H1 (cell line): ENCODE measurements around the gene MCCC1. TPM values are rescaled to one million over a fixed set of nuclear protein-coding genes. Genes with fewer than 3 reads are reported as not detected.

Experiments
- CTCF ChIA-PET: fragments of 300-600 bp; sonication (Branson Sonifier 250); formaldehyde crosslinking; loops from one replicate; lab custom pipeline; 2021; ENCODE audit not compliant: partially characterized antibody; lab: Charles Lee
- POLR2A ChIA-PET: fragments of 300-600 bp; sonication (Branson Sonifier 250); formaldehyde crosslinking; loops from one replicate; lab custom pipeline; 2021; ENCODE audit warnings: inconsistent platforms; ENCODE audit not compliant: partially characterized antibody; lab: Charles Lee
- DNase-seq, 2 experiments: peaks; one replicate each; pipeline versions ENCODE4 v3.0.0 to v3.0.0-alpha.2; 2010 to 2022; ENCODE audit warnings: low spot score in 2 of 2, low read depth in 1 of 2, mixed read lengths in 1 of 2
- FAIRE-seq: peaks from 2 replicates; lab custom pipeline; 2011; peaks lifted over from hg19 to GRCh38; lab: Jason Lieb, UNC
- H2AFZ ChIP-seq: 2 replicates; pipeline ENCODE4 v1.8.1; 2012; ENCODE audit warnings: low read length, inconsistent platforms
- H2AK5ac ChIP-seq: 2 replicates; pipeline ENCODE4 v1.6.1; 2013; ENCODE audit warnings: low read depth, low read length
- H2BK120ac ChIP-seq: replicated peaks from 2 replicates; pipeline ENCODE3; 2013; ENCODE audit warnings: low read depth, low read length, inconsistent platforms
- H2BK12ac ChIP-seq: 2 replicates; pipeline ENCODE4 v1.6.1; 2013; ENCODE audit warnings: low read depth, low read length
- H2BK15ac ChIP-seq: 2 replicates; pipeline ENCODE4 v1.6.1; 2013; ENCODE audit warnings: low read length
- H2BK20ac ChIP-seq: 2 replicates; pipeline ENCODE4 v1.6.1; 2013; ENCODE audit warnings: low read length
- H2BK5ac ChIP-seq: 2 replicates; pipeline ENCODE4 v1.6.1; 2013; ENCODE audit warnings: low read depth, low read length
- H3K14ac ChIP-seq: 2 replicates; pipeline ENCODE4 v1.6.1; 2013; ENCODE audit warnings: inconsistent platforms; ENCODE audit not compliant: insufficient read length
- H3K18ac ChIP-seq: 2 replicates; pipeline ENCODE4 v1.6.1; 2013; ENCODE audit warnings: low read length; ENCODE audit errors: extremely low read depth
- H3K23ac ChIP-seq: 2 replicates; pipeline ENCODE4 v1.6.1; 2013; ENCODE audit warnings: inconsistent platforms; ENCODE audit not compliant: insufficient read length
- H3K23me2 ChIP-seq: 2 replicates; pipeline ENCODE4 v1.6.1; 2013; ENCODE audit warnings: low read depth, low read length
- H3K27ac ChIP-seq: 2 replicates; pipeline ENCODE4 v1.6.1; 2011; ENCODE audit warnings: low read depth, low read length, inconsistent platforms
- H3K27me3 ChIP-seq, 4 experiments: replicated peaks in 1 of 4; 1 replicate in 1 of 4; 2 replicates in 3 of 4; pipeline versions ENCODE4 v1.6.1 to v1.8.1; 2011 to 2013; ENCODE audit warnings: low read length in 3 of 4, mild to moderate bottlenecking in 3 of 4, inconsistent platforms in 2 of 4, mixed read lengths in 2 of 4, moderate library complexity in 1 of 4; ENCODE audit not compliant: control insufficient read depth in 3 of 4, insufficient read depth in 3 of 4; ENCODE audit errors: extremely low read depth in 1 of 4
- H3K36me3 ChIP-seq, 4 experiments: 2 replicates each; pipeline versions ENCODE4 v1.6.1 to v1.8.1; 2011 to 2013; ENCODE audit warnings: mild to moderate bottlenecking in 4 of 4, low read length in 3 of 4, moderate library complexity in 2 of 4, control low read depth in 1 of 4, inconsistent platforms in 1 of 4; ENCODE audit not compliant: insufficient read depth in 4 of 4, control insufficient read depth in 2 of 4
- H3K4ac ChIP-seq: replicated peaks from 2 replicates; pipeline ENCODE3; 2013; ENCODE audit warnings: low read length, low read depth, mixed read lengths, inconsistent platforms; ENCODE audit not compliant: insufficient read length
- H3K4me1 ChIP-seq, 4 experiments: replicated peaks in 1 of 4; 1 replicate in 1 of 4; 2 replicates in 3 of 4; pipeline versions ENCODE4 v1.6.1 to v1.8.1; 2011 to 2013; ENCODE audit warnings: low read length in 3 of 4, inconsistent platforms in 2 of 4, mixed read lengths in 1 of 4; ENCODE audit not compliant: insufficient read depth in 4 of 4, control insufficient read depth in 3 of 4
- H3K4me2 ChIP-seq, 2 experiments: 2 replicates each; pipeline versions ENCODE4 v1.6.1 to v1.8.1; 2011 to 2013; ENCODE audit warnings: low read depth in 2 of 2, low read length in 2 of 2, control low read depth in 1 of 2, inconsistent platforms in 1 of 2, mild to moderate bottlenecking in 1 of 2; ENCODE audit not compliant: insufficient read depth in 1 of 2
- H3K4me3 ChIP-seq, 4 experiments: fragments of 200-600, 300-600 bp in 1 of 4; sonication (generic), shearing (Covaris generic), sonication (Bioruptor Twin) in 1 of 4; 2 replicates each; pipeline versions ENCODE4 v1.5.1 to v1.8.1; 2011 to 2016; ENCODE audit warnings: low read length in 4 of 4, low read depth in 3 of 4, control low read depth in 2 of 4, inconsistent platforms in 2 of 4, mild to moderate bottlenecking in 2 of 4, mixed read lengths in 1 of 4, moderate library complexity in 1 of 4; ENCODE audit not compliant: insufficient read depth in 2 of 4; ENCODE audit errors: extremely low read depth in 1 of 4
- H3K56ac ChIP-seq: replicated peaks from 2 replicates; pipeline ENCODE3; 2013; ENCODE audit warnings: low read depth, mild to moderate bottlenecking, mixed read lengths, low read length, inconsistent platforms; ENCODE audit not compliant: insufficient read length
- H3K79me1 ChIP-seq: 2 replicates; pipeline ENCODE4 v1.6.1; 2013; ENCODE audit warnings: low read depth, low read length, control low read depth
- H3K79me2 ChIP-seq, 2 experiments: 2 replicates each; pipeline versions ENCODE4 v1.6.1 to v1.8.1; 2012 to 2013; ENCODE audit warnings: low read length in 2 of 2, mild to moderate bottlenecking in 2 of 2, inconsistent platforms in 1 of 2; ENCODE audit not compliant: insufficient read depth in 2 of 2, control insufficient read depth in 1 of 2
- H3K9ac ChIP-seq, 4 experiments: replicated peaks in 1 of 4; 1 replicate in 1 of 4; 2 replicates in 3 of 4; pipeline versions ENCODE4 v1.6.1 to v1.8.1; 2011 to 2013; ENCODE audit warnings: low read depth in 3 of 4, low read length in 3 of 4, control low read depth in 2 of 4, mild to moderate bottlenecking in 2 of 4, moderate library complexity in 2 of 4, inconsistent platforms in 1 of 4; ENCODE audit errors: extremely low read depth in 1 of 4
- H3K9me3 ChIP-seq, 2 experiments: 2 replicates each; pipeline versions ENCODE4 v1.6.1 to v1.8.1; 2012 to 2013; ENCODE audit warnings: mild to moderate bottlenecking in 2 of 2, moderate library complexity in 2 of 2, control low read depth in 1 of 2, inconsistent platforms in 1 of 2, low read depth in 1 of 2, low read length in 1 of 2, mixed read lengths in 1 of 2; ENCODE audit not compliant: insufficient read depth in 2 of 2
- H4K20me1 ChIP-seq, 2 experiments: replicated peaks in 1 of 2; 2 replicates each; pipeline versions ENCODE3 to v1.8.1; 2011 to 2013; ENCODE audit warnings: inconsistent platforms in 2 of 2, low read length in 2 of 2, mild to moderate bottlenecking in 1 of 2; ENCODE audit not compliant: insufficient read depth in 2 of 2, control insufficient read depth in 1 of 2
- H4K5ac ChIP-seq: 2 replicates; pipeline ENCODE4 v1.6.1; 2013; ENCODE audit warnings: low read length, low read depth, mixed read lengths, inconsistent platforms; ENCODE audit not compliant: insufficient read length
- H4K8ac ChIP-seq: 2 replicates; pipeline ENCODE4 v1.8.0; 2013; ENCODE audit warnings: mild to moderate bottlenecking, moderate library complexity, low read length, inconsistent platforms; ENCODE audit not compliant: insufficient read depth; ENCODE audit errors: extremely low read depth
- H4K91ac ChIP-seq: replicated peaks from 2 replicates; pipeline ENCODE3; 2013; ENCODE audit warnings: low read length, mixed read lengths, inconsistent platforms; ENCODE audit not compliant: insufficient read length
- CBX5 ChIP-seq: fragments of 300-800, 300-1000 bp; sonication (generic); IDR thresholded peaks from 2 replicates; pipeline ENCODE4 v1.7.1; 2016; ENCODE audit warnings: antibody characterized with exemption, low read length, low read depth
- CREB1 ChIP-seq: IDR thresholded peaks from 2 replicates; pipeline ENCODE4 v1.6.1; 2012; ENCODE audit warnings: inconsistent platforms
- GABPA ChIP-seq: IDR thresholded peaks from 2 replicates; pipeline ENCODE4 v1.6.1; 2011; ENCODE audit warnings: mild to moderate bottlenecking, low read length, moderate library complexity, borderline replicate concordance; ENCODE audit not compliant: insufficient read depth
- PHF8 ChIP-seq: fragments of 200-600 bp; sonication (generic); conservative IDR thresholded peaks from 2 replicates; pipeline ENCODE4 v1.7.1; 2012; ENCODE audit warnings: low read depth, mild to moderate bottlenecking, inconsistent platforms, low read length, moderate library complexity
- POU5F1 ChIP-seq: IDR thresholded peaks from 2 replicates; pipeline ENCODE4 v1.6.1; 2011; ENCODE audit warnings: low read depth, mild to moderate bottlenecking, low read length, moderate library complexity
- RXRA ChIP-seq: IDR thresholded peaks from 2 replicates; pipeline ENCODE4 v1.6.1; 2011; ENCODE audit warnings: low read depth, mild to moderate bottlenecking, low read length, moderate library complexity; ENCODE audit not compliant: insufficient read depth
- SAP30 ChIP-seq: fragments of 300-600 bp; sonication (generic); IDR thresholded peaks from 2 replicates; pipeline ENCODE4 v1.7.1; 2012; ENCODE audit warnings: low read length, moderate library complexity, mild to moderate bottlenecking, inconsistent platforms; ENCODE audit not compliant: insufficient read depth, insufficient replicate concordance
- SRF ChIP-seq: IDR thresholded peaks from 2 replicates; pipeline ENCODE4 v1.6.1; 2011; ENCODE audit warnings: mild to moderate bottlenecking, low read depth, low read length, moderate library complexity
- TEAD4 ChIP-seq: IDR thresholded peaks from 2 replicates; pipeline ENCODE4 v1.6.1; 2012; ENCODE audit warnings: low read depth, low read length, inconsistent platforms, mixed read lengths
- polyA plus RNA-seq, 7 experiments: library from polyadenylated mRNA; depleted of rRNA in 3 of 7; stranded (reverse) in 5 of 7; unstranded in 2 of 7; fragments of >200 nt in 5 of 7; fragments of 200-250 nt in 2 of 7; gene quantifications; 1 replicate in 5 of 7; 2 replicates in 1 of 7; 4 replicates in 1 of 7; pipeline versions ENCODE4 v1.2.1 to v1.2.3, GENCODE V29; 2011 to 2013; ENCODE audit warnings: missing spikeins in 2 of 7, mixed read lengths in 2 of 7
- total RNA-seq: library from RNA; stranded (reverse); fragmentation: NEBNext Ultra II Directional; extraction: Animal tissue kit (Norgen Biotek cat#: 25700); gene quantifications from 2 replicates; pipeline ENCODE4 v1.2.1, GENCODE V29; 2021
- TF ChIP-seq, protein P1 (sequence below), 3 experiments: IDR thresholded peaks; 1 replicate in 2 of 3; 2 replicates in 1 of 3; pipeline versions ENCODE4 v1.5.1 to v1.6.1; 2011; ENCODE audit warnings: low read length in 3 of 3, mild to moderate bottlenecking in 3 of 3, inconsistent platforms in 2 of 3, low read depth in 1 of 3, moderate library complexity in 1 of 3; ENCODE audit not compliant: insufficient read depth in 1 of 3; ENCODE audit errors: control extremely low read depth in 1 of 3
- TF ChIP-seq, protein P2 (sequence below): IDR thresholded peaks from 2 replicates; pipeline ENCODE4 v1.6.1; 2011; ENCODE audit warnings: low read depth, mild to moderate bottlenecking, low read length; ENCODE audit not compliant: insufficient read depth

Gene MCCC1
- total and polyA plus RNA-seq, 2 of the 8 experiments (the other 6 are each of a cell fraction or from before 2014, with no cell fraction given), result 10.8 to 21.5 TPM

DNA sequence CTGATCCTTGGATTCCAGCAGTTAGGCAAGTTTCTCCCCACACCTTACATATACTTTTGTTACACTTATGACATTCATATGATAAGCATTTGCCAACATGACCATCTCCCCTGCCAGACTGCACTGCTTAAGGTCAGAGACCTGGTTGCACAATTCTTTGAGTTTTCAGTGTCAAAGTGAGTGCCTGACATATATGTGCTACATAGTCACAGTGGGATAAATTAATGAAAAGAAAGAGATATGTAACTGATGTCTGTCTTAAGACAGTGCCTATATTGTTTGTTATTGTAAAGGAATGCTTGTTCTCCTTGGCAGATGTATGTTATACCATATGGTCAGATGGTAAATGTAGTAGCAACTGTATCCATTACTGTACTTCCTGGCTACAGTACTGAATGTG lies 115.4 kb downstream of the MCCC1 start:
- no peak overlapping the region for H2AK5ac ChIP-seq
- H2BK5ac ChIP-seq, result no peak overlapping the region
- ChIA-PET CTCF (interaction anchor here (0.6 kb wide), 1 partner anchor 195 kb away, joined by 4 read pairs; no protein-coding TSS in a partner anchor), POLR2A (no interaction called here)
- TF ChIP-seq, protein P1, sequence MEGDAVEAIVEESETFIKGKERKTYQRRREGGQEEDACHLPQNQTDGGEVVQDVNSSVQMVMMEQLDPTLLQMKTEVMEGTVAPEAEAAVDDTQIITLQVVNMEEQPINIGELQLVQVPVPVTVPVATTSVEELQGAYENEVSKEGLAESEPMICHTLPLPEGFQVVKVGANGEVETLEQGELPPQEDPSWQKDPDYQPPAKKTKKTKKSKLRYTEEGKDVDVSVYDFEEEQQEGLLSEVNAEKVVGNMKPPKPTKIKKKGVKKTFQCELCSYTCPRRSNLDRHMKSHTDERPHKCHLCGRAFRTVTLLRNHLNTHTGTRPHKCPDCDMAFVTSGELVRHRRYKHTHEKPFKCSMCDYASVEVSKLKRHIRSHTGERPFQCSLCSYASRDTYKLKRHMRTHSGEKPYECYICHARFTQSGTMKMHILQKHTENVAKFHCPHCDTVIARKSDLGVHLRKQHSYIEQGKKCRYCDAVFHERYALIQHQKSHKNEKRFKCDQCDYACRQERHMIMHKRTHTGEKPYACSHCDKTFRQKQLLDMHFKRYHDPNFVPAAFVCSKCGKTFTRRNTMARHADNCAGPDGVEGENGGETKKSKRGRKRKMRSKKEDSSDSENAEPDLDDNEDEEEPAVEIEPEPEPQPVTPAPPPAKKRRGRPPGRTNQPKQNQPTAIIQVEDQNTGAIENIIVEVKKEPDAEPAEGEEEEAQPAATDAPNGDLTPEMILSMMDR (IDR thresholded peaks at IDR 0.05; ENCODE audit: control extremely low read depth in 1 of 3, insufficient read depth in 1 of 3, low read depth in 1 of 3, low read length in 3 of 3), result no peak
- TF ChIP-seq PHF8, result no peak
- no peak for TF ChIP-seq CBX5
- no peak for TF ChIP-seq TEAD4
- no peak for TF ChIP-seq RXRA
- no peak for TF ChIP-seq SAP30
- TF ChIP-seq SRF, result no peak
- TF ChIP-seq CREB1, result no peak
- TF ChIP-seq GABPA, result no peak
- TF ChIP-seq POU5F1, result no peak
- TF ChIP-seq, protein P2, sequence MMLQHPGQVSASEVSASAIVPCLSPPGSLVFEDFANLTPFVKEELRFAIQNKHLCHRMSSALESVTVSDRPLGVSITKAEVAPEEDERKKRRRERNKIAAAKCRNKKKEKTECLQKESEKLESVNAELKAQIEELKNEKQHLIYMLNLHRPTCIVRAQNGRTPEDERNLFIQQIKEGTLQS, result no peak
- H3K27ac ChIP-seq, result no peak overlapping the region
- peaks cover 5 to 8% of the 10 kb centered on the region in 2 experiments for H3K79me2 ChIP-seq
- H3K9ac ChIP-seq, result no peak overlapping the region
- no peaks in the 10 kb centered on the region for H3K9me3 ChIP-seq
- no peak overlapping the region for H4K8ac ChIP-seq
- no peak overlapping the region for H2BK15ac ChIP-seq
- H3K56ac ChIP-seq, result no peak overlapping the region
- H3K4me1 ChIP-seq, result peaks cover 0 to 9% (median 2%) of the 10 kb centered on the region in 4 experiments; a peak in 4 of 7 replicates
- H2BK120ac ChIP-seq, result no peak overlapping the region
- no peak for DNase-seq
- no peak overlapping the region for H3K4me3 ChIP-seq
- no peak overlapping the region for H2BK12ac ChIP-seq
- no peak overlapping the region for H3K4ac ChIP-seq
- FAIRE-seq, result no peak
- H3K4me2 ChIP-seq, result no peak overlapping the region
- H3K23ac ChIP-seq, result no peak overlapping the region
- peaks cover 0 to under 1% of the 10 kb centered on the region in 2 experiments for H4K20me1 ChIP-seq
- H3K14ac ChIP-seq, result no peak overlapping the region
- H3K23me2 ChIP-seq, result peaks cover 9% of the 10 kb centered on the region; the same call in 1 of the 2 replicates
- peaks cover 2% of the 10 kb centered on the region for H3K79me1 ChIP-seq
- no peaks in the 10 kb centered on the region for H3K27me3 ChIP-seq
- H2AFZ ChIP-seq, result no peak overlapping the region
- no peak overlapping the region for H4K91ac ChIP-seq
- no peak overlapping the region for H3K18ac ChIP-seq
- no peak overlapping the region for H2BK20ac ChIP-seq
- no peak overlapping the region for H4K5ac ChIP-seq
- H3K36me3 ChIP-seq, result no peaks in the 10 kb centered on the region
